K562 (cell line): ENCODE data around the gene GP2.

ENCODE experiments used
- BRCA1 ChIP-seq, 2 experiments: fragments of 450-650 bp in 1 of 2; sonication (generic) in 1 of 2; formaldehyde crosslinking in 1 of 2; IDR thresholded peaks; 2 replicates each; pipeline versions ENCODE4 v1.5.0 to v1.6.1; 2017 to 2020; ENCODE audit warnings: mild to moderate bottlenecking in 1 of 2, missing genetic modification reagents in 1 of 2
- EP300 ChIP-seq: IDR thresholded peaks from 2 replicates; pipeline ENCODE4 v1.6.1; 2012; ENCODE audit warnings: low read length, improper control_type of control experiment
- MYBL2 ChIP-seq, 2 experiments: fragments of 450-650 bp in 1 of 2; sonication (generic) in 1 of 2; formaldehyde crosslinking in 1 of 2; IDR thresholded peaks; 2 replicates each; pipeline versions ENCODE4 v1.6.1 to v1.8.1; 2017 to 2022; ENCODE audit warnings: borderline replicate concordance in 1 of 2, inconsistent platforms in 1 of 2, low read depth in 1 of 2, mild to moderate bottlenecking in 1 of 2, missing genetic modification reagents in 1 of 2, moderate library complexity in 1 of 2
- MYC ChIP-seq, 2 experiments: fragments of 250-450 bp in 1 of 2; sonication (Bioruptor Pico) in 1 of 2; IDR thresholded peaks; 2 replicates each; pipeline versions ENCODE4 v1.5.1 to v1.6.1; 2012 to 2021; ENCODE audit warnings: low read depth in 2 of 2, borderline replicate concordance in 1 of 2, improper control_type of control experiment in 1 of 2, low read length in 1 of 2, mild to moderate bottlenecking in 1 of 2, moderate library complexity in 1 of 2
- TF ChIP-seq, protein P1 (sequence below): fragments of 250-450 bp; sonication (Bioruptor Pico); IDR thresholded peaks from 2 replicates; pipeline ENCODE4 v1.8.0; 2022; ENCODE audit warnings: moderate library complexity, mild to moderate bottlenecking, inconsistent platforms
- TF ChIP-seq, protein P2 (sequence below): sonication (generic); formaldehyde crosslinking; IDR thresholded peaks from 2 replicates; pipeline ENCODE4 v1.8.1; 2022; ENCODE audit warnings: missing genetic modification reagents

DNA sequence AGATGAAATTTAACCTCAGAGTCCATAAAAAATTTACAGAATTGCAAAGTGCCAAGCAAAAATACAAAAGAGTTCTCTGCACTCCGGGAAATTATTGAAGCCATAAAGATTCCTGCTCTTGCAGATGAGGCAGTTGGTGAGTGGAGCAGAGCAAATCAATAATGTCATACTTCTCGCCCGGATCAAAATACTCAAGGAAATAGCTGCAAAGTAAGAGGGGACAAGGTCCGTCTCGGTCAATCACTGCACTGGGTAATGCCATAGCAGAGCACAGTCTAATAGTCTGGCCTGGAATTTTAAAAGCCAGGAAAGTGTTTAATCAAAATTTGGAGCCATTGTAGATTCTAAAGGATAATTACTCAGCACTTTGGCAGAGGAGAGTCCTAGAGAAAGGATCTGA, 58.9 kb downstream of the GP2 start:
- TF ChIP-seq BRCA1 (IDR thresholded peaks at IDR 0.05) (no peak), BRCA1 (CRISPR knock-in tag; IDR thresholded peaks at IDR 0.05) (no peak), MYC (IDR thresholded peaks at IDR 0.05; ENCODE audit: low read depth, low read length) (no peak), MYC (CRISPR knock-in tag; IDR thresholded peaks at IDR 0.05; ENCODE audit: borderline replicate concordance, low read depth) (no peak), MYBL2 (IDR thresholded peaks at IDR 0.05; ENCODE audit: low read depth) (no peak), MYBL2 (CRISPR knock-in tag; IDR thresholded peaks at IDR 0.05; ENCODE audit: borderline replicate concordance) (no peak), EP300 (no peak)
- TF ChIP-seq, protein P1, sequence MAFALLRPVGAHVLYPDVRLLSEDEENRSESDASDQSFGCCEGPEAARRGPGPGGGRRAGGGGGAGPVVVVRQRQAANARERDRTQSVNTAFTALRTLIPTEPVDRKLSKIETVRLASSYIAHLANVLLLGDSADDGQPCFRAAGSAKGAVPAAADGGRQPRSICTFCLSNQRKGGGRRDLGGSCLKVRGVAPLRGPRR (CRISPR knock-in tag), result no peak
- TF ChIP-seq, protein P2, sequence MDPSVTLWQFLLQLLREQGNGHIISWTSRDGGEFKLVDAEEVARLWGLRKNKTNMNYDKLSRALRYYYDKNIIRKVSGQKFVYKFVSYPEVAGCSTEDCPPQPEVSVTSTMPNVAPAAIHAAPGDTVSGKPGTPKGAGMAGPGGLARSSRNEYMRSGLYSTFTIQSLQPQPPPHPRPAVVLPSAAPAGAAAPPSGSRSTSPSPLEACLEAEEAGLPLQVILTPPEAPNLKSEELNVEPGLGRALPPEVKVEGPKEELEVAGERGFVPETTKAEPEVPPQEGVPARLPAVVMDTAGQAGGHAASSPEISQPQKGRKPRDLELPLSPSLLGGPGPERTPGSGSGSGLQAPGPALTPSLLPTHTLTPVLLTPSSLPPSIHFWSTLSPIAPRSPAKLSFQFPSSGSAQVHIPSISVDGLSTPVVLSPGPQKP (CRISPR knock-in tag), result no peak
